Adipose tissue (tissue), 3 donors: ENCODE results near the gene CAMTA1. TPM values are rescaled to one million over a fixed set of nuclear protein-coding genes. Genes with fewer than 3 reads are reported as not detected.

Source experiments
- H3K27ac ChIP-seq: one replicate; pipeline ENCODE4 v1.5.1; 2013; ENCODE audit warnings: low read depth, low read length
- WGBS, 3 donors: extraction: QIAGEN DNeasy Blood & Tissue Kit; methylation state at CpG; one replicate each; pipeline ENCODE4 v1.1.7; 2013; 5-methylcytosine and 5-hydroxymethylcytosine counted together
- polyA plus RNA-seq, 3 donors: library from polyadenylated mRNA; stranded (reverse); fragments of 200-250 nt; gene quantifications; one replicate each; pipeline ENCODE4 v1.2.3, GENCODE V29; 2013
- donor health status: healthy with polysubstance abuse.
- donor health status: Bipolar disorder and iron deficiency.
- donor health status: healthy.

The CAMTA1 gene
- polyA plus RNA-seq, 3 donors: 25.7 to 111 (median 60.2) TPM

GRCh38 chr1:7474143-7474490 lies 688.9 kb downstream of the CAMTA1 start:
- WGBS, 3 donors: 84 to 91% (median 85%) methylated on average over 3 of the region's 3 CpGs
- no peak overlapping the region for H3K27ac ChIP-seq

DNA sequence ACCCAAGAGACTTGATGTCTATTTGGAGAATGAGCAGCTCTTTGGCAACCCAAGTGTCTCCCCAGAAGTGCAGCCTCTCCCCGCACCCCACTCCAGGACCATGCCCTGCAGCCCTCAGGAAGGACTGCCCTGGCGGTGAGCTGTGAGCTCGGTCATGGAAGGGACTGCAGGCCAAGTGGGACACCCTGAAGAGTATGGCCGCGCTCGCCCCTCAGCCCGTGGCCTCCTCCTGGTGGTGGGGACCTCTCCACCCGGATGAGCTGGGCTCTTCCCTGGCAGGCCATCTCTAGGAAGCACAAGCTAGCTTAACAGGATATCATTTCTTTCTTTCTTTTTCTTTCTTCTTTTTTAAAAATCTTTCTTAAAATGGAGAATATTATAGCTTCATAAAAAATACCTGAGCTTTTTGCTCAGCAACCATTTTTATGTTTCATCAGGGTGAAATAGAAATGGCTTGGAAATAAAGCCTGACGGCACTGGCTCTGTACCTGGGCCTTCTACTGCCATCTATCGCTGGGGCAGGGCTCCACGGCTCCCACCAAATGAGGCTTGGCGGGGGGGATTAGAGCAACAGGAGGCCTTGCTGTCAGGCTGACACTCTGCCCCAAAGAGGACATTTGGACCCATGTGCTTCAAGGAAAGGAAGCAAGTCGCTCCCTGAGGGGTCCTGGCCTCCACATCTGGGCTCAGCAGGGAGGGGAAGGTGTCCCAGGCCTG lies 689.7 kb downstream of the CAMTA1 start:
- 87 to 92% (median 89%) methylated on average over 13 of the region's 13 CpGs for WGBS, 3 donors

GRCh38 chr1:7475691-7476090 lies 690.4 kb downstream of the CAMTA1 start:
- 89% methylated on average over 5 of the region's 5 CpGs for WGBS, 3 donors

More for the DNA sequence above, 689.7 kb downstream of the CAMTA1 start:
- no peak overlapping the region for H3K27ac ChIP-seq

GRCh38 chr1:7476402-7476801 lies 691.1 kb downstream of the CAMTA1 start:
- H3K27ac ChIP-seq: no peak overlapping the region
- 91 to 96% (median 93%) methylated on average over 2 of the region's 2 CpGs for WGBS, 3 donors

More at GRCh38 chr1:7475691-7476090, 690.4 kb downstream of the CAMTA1 start:
- H3K27ac ChIP-seq: no peak overlapping the region

DNA sequence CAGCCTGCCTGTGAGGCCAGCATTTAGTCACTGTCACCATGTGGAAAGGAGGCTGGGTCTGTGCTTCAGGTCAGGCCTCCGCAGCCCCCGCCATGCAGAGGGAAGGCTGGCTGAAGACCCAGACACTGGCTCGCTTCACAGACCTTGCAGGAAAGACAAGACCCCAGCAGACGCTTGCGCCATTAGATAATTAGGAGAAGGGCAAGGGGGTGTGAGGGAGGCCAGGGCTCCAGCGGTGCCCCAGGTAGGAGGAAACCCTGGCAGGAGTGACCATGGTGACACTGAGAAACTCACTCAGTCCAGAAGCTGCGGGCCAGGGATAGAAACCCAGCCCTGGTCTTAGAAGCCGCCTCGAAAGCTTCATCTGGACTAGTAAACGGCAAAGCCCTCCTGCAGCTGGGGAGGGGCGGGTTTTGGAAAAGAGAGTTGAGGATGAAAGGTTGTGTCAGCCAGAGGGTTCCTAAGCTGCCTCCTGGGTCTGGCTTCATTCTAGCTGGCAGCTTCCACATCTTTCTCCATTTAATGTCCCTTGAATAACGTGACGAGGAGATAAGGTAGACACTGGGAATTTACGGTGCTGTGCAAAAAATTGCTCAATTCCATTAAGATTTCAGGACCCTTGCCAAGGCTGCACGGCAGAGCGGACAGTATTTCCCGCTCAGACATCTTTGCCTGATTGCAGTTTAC lies 691.8 kb downstream of the CAMTA1 start:
- WGBS, 3 donors: 64 to 75% (median 72%) methylated on average over 17 of the region's 17 CpGs
- no peak overlapping the region for H3K27ac ChIP-seq

DNA sequence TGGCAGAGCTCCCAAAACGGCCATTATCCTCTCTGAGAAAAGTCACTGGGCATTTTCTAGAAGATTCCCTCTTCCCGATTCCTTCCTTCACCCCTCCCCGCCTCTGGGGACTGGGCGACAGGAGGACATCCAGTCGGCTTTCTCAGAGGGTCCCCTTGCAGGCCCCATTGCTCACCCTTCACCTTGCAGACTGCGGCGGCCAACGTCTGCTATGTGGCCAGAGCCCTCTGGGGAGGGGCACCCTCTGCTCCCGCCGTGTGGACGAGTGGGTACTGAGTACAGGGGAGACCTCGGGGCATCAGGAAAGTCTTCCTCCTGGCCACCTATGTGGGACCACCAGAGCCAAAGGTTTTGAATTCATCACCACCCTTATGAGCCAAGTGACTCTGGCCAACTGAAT lies 692.3 kb downstream of the CAMTA1 start:
- 76 to 84% (median 79%) methylated on average over 12 of the region's 12 CpGs for WGBS, 3 donors

DNA sequence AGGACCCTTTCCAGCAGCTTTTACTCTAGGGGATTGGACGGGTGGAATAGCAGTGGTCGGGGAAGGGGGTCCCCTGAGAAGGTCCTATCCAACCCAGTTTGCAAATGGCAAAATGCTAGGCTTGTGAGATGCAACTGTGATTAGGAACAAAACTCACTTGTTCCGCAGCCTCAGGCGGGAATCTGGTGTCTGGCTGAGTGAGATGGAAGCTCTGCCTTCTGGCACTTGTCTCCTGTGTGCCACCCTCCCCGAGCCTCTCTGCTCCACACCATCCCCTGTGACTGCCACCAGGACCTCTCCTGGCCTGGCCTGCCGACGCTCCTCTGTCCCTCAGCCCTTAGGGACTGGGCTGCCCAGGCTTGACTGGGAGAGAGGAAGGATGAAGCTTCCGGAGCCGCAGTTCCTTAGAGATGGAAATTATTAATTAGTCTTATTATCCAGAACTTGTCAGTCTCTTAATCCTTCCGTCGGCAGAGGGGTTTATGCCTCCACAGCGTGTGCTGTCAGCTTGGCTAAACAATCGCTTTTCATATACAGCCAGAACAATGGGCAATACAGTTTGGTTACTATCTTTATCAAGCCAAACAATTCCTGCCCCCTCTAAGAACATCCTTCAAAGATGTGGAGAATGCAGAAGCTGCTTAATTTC lies 693.0 kb downstream of the CAMTA1 start:
- 53% methylated on average over 13 of the region's 13 CpGs for WGBS, 3 donors
- H3K27ac ChIP-seq: no peak overlapping the region

More for the DNA sequence above, 692.3 kb downstream of the CAMTA1 start:
- no peak overlapping the region for H3K27ac ChIP-seq

DNA sequence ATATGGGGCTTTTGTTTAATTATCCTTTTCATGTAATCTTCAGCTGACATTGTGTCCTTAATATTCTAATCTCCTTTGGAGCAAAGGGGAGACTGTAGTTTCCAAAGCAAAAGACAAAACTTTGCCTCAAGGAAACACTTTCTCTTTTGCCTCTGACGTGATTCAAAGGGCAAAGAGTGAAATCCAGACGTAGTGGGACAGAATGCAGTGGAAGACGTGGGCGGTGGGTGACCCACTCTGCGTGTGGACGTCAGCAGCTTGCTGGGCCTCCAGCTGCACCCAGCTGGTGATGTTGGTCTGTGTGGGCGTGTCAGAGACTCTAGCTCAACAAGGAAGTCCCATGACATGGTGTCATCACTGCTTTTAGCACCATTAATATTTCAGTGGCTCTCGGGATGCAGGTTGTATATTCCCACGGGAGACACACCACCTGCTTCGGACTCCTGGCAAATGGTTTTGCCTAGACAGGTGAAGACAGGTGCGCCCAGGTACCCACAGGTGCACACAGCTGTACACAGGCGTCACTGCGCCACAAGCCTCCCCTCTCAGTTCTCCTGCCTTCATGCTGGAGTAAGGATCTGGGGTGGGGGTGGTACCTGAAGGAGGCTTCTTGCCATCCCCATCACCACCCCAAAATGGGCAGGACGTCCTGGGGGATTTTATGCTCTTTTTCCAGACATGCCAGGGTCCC lies 693.7 kb downstream of the CAMTA1 start:
- H3K27ac ChIP-seq: no peak overlapping the region
- WGBS, 3 donors: 45 to 61% (median 54%) methylated on average over 14 of the region's 14 CpGs

DNA sequence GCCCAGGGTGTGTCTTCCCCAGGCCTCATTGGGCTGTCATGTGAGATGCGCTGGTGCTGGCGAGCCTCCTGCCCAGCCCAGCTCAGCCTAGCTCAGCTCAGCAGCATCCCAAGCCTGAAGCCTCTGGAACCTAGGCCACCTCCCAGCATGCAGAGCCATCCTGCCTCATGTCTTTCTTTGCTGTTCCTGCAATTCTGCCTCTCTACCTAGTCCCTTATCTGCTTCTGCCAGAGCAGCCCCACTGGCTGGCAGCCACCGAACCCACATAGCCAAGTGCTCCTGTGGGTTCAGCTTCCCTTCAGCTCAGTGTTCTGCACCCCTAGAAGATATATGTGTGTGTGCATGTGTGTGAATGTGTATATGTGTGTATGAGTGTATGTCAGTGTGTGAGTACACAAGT lies 694.3 kb downstream of the CAMTA1 start:
- WGBS, 3 donors: 83 to 97% (median 92%) methylated on average over 3 of the region's 3 CpGs
- no peak overlapping the region for H3K27ac ChIP-seq

- WGBS, 3 donors: 63 to 72% (median 64%) methylated on average over 3 of the region's 3 CpGs
- H3K27ac ChIP-seq: no peak overlapping the region
These were observed 695.9 kb downstream of the CAMTA1 start for GRCh38 chr1:7481194-7481593.

DNA sequence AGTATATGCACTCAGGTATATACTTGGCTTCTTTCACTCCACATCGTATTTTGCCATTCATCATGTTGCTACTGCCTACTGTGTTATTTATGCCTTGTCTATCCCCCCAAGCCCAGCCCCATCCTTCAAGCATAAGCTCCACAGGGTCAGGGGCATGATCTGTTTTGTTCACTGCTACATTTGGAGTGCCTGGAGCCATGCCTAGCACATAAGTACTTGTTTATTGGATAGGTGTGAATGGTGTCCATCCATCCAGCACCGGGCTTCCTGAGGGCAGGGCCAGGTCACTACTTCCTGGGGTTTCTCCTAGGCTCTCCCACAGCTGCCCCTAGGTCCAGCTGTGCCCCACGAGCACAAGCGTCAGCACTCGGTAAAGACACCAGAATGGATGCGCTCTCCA lies 696.8 kb downstream of the CAMTA1 start:
- no peak overlapping the region for H3K27ac ChIP-seq
- 84 to 85% (median 85%) methylated on average over 6 of the region's 6 CpGs for WGBS, 3 donors

DNA sequence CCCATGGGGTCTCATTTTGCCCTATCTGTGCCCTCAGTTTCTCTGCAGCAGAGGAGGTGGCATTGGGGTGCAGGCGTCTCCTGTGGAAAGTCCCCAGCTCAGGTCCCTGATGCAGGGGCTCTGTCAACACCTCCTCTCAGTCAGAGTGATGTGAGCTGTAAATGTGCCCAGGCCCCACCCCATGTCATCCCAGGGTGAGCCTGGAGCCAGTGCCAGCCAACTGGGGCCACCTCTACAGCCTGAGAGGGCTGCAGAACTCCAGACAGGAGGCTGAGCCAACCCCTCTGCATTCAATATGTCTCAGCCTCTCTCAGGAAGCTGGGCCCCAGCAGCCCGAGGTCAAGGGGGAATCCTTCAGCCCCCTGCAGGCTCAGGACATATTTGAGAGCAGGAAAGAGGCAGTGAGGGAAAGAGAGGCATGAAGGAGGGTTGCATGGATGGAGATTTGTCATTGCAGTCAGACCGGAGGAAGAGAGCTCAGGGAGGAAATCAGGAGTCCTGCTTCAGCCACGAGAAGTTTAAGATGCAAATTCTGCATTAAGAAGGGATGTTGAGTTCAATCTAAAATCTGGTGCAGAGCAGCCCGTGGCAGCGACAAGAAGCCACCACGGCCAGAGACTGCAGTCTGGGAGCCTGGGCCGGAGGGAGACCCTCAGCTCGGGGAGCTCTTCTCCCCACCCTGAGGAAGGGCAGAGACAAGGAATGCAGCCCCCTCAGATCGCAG lies 697.7 kb downstream of the CAMTA1 start:
- 52 to 65% (median 62%) methylated on average over 10 of the region's 10 CpGs for WGBS, 3 donors
- H3K27ac ChIP-seq: no peak overlapping the region

- H3K27ac ChIP-seq: no peak overlapping the region
- 75 to 87% (median 83%) methylated on average over 13 of the region's 13 CpGs for WGBS, 3 donors
These were observed 698.6 kb downstream of the CAMTA1 start for GRCh38 chr1:7483634-7484383.

- H3K27ac ChIP-seq: no peak overlapping the region
- WGBS, 3 donors: 77 to 84% (median 83%) methylated on average over 10 of the region's 10 CpGs
These were observed 700.0 kb downstream of the CAMTA1 start for GRCh38 chr1:7485086-7485780.

DNA sequence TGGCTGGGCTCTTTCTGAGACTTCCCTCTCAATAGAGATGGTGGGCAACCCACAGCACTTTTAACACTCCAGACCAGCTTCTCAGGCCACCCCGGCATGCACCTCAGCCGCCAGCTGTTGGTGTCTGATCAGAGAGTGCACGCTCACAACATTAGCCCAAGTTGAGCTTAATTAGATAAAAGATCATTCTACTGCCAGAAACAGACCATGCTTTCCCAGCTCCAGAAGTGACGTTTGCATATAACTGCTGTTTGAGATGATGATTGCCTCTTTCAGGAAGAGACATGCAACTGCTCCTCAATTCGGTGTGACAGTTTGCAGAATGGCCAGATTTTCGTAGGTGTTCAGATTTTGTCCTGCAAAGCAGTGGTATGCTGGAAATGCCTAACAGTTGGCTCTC lies 700.6 kb downstream of the CAMTA1 start:
- no peak overlapping the region for H3K27ac ChIP-seq
- 84 to 93% (median 91%) methylated on average over 6 of the region's 6 CpGs for WGBS, 3 donors

DNA sequence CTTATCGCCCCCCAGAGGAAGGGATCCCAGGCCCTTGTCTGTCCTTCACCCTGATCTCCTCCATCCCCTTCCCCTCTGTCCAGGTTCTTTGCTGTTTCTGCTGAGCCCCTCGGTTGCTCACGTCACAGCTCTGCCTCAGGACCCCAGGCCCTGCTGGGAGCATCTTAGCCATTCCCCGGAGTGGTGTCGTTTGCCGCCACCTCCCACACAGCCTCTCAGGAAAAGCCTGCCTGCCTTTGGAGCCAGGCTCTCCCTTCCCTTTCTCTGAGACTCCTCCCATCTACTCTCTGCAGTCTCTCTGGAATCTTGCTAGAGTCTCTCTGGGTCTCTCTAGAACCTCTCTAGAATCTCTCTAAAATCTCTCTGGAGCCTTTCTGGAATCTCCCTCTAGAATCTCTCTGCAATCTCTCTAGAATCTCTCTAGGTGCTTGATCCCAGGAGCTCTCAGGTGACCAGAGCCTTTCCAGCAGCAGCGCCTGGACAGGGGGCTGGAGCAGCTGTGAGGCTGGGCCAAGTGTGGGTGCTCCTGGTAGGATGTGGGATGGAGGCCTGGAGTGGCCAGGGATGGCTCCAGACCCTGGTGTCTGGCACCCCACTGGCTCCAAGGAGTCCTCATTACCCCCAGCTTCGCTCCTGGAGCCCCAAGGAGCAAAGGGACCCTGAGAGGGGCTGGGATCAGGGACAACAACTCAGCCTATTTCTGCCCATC lies 702.7 kb downstream of the CAMTA1 start:
- WGBS, 3 donors: 71 to 86% (median 79%) methylated on average over 8 of the region's 8 CpGs
- no peak overlapping the region for H3K27ac ChIP-seq

- H3K27ac ChIP-seq: no peak overlapping the region
- WGBS, 3 donors: 76 to 100% (median 100%) methylated on average over 1 of the region's 1 CpG
These were observed 703.2 kb downstream of the CAMTA1 start for GRCh38 chr1:7488475-7488842.
